Inflammatory macrophage treated with lipopolysaccharide for 1 hour (primary cell): ENCODE data around the gene LHB.
"Not testable (repeated sequence)": the region's sequence is repeated elsewhere in the genome, so short reads cannot be mapped to it uniquely, and the experiment has no call there.

ENCODE experiments used
- DNase-seq, 2 donors: peaks; one replicate each; pipeline ENCODE4 v3.0.0-alpha.2; 2020 to 2022

LHB gene

GRCh38 chr19:49038111-49038510, 21.2 kb upstream of the LHB start:
- not testable (repeated sequence) for DNase-seq

GRCh38 chr19:49036815-49037214, 19.9 kb upstream of the LHB start, which contains the start of gene CGB1:
TSS of gene CGB1 (minus strand) at chr19:49036895. CDS start at chr19:49036711, 184 bp downstream.
- peak in 1 of 2 donors; percentile 48 for DNase-seq

DNA sequence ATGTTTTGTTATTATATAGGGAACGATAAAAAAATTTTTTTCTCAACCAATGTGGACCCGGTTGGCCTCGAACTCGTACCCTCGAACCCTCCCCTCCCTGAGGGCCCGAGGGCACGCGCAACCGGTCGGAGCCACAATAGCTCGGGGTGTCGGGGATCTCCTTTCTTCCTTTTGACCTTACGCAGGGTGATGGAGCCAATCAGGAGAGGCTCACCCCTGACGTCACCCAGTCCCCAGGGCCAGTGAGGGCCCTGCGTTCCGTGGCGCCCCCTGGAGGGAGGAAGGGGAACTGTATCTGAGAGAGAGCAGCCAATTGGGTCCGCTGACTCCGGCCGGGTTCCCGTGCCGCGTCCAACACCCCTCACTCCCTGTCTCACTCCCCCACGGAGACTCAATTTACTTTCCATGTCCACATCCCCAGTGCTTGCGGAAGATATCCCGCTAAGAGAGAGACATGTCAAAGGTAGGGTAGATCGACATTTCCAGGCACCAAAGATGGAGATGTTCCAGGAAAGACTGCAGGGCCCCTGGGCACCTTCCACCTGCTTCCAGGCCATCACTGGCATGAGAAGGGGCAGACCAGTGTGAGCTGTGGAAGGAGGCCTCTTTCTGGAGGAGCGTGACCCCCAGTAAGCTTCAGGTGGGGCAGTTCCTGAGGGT, 14.9 kb upstream of the LHB start, which contains the start of gene CGB2:
TSS of gene CGB2 (plus strand) at position 249 of the 660 bp plus-strand sequence. CDS start at position 455, 206 bp downstream.
- peak; percentile 17 to 30 for DNase-seq

- not testable (repeated sequence) for DNase-seq
These were observed 13.4 kb upstream of the LHB start for GRCh38 chr19:49030323-49030722.

DNA sequence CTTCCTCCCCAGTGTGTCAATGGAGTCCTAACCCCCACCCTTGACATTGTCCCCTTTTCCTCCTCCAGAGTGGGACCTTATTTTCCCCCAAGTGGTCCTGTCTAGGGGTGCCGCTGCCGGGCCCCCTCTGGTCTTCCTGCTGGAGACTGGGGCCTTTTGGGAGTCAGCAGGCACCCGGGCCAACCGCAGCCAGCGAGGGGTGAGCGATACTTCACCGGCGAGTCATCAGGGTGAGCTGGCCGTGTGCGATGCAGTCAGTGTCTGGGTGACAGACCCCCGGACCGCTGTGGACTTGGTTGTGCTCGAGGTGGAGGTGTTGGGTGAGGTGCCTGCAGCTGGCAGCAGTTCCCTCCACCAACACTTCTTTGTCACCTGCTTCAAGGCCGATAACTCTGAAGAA, 12.9 kb upstream of the LHB start:
- not testable (repeated sequence) for DNase-seq

GRCh38 chr19:49028686-49029085, 11.8 kb upstream of the LHB start:
- not testable (repeated sequence) for DNase-seq

- DNase-seq, result not testable (repeated sequence)
These were observed 8.7 kb upstream of the LHB start for GRCh38 chr19:49025599-49025998.

DNA sequence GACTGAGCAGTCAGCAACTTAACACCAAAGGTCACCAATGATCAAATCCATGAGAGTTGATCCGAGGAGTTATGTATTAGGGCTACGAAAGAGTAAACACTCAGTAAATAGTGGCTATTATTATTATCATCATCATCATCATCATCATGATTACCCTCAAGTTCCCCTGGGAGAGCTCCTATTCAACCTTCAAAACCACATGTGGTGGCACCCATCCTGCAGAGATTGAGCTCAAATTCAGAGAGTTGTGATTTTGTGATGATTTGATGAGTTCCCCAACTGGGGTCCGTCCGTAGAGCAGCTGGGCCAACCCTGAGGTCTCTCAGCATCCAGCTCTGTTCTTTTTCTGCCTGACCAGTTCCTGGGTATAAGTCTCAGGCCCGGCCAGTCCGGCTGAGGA, 8.2 kb upstream of the LHB start:
- not testable (repeated sequence) for DNase-seq

DNA sequence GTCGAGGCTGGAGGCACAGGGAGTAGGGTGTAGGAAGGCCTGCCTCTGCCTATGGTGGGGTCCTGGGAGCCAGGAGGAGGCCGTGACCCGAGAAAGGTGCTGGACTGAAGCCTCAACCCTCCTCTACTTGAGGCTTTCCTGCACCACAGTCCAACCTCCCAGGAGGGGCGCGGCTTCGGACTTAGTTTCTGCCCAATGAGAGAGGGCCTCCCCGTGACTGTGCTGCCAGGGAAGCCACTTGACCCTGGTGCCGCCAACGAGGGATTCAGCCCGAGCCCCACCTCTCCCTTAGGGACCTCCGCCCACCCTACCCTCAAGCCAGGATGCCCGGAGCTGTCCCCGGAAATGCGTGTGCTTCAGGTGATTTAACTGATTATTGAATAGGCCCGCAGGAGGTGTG, 7.3 kb upstream of the LHB start, which contains the start of gene CGB3:
TSS of gene CGB3 (minus strand) at position 101 of the 400 bp plus-strand sequence. CDS start 362 bp downstream, outside the sequence.
- DNase-seq, result not testable (repeated sequence)

DNA sequence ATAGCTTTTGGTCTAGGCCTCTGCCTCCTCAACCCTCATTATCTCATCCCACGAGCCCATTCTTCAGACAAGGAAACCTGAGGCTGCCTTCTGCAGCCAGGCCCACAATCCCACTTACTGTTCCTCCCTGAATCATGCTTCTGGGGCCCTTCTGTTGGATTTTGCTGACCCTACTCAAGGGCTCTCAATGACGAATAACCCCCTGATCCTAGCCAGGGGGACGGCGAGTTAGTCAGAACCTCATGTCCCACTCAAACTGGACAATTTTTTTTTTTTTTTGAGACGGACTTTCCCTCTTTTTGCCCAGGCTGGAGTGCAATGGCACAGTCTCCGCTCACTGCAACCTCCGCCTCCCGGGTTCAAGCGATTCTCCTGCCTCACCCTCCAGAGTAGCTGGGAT, 5.2 kb upstream of the LHB start:
- DNase-seq, result peak in 1 of 2 donors; percentile 3

DNA sequence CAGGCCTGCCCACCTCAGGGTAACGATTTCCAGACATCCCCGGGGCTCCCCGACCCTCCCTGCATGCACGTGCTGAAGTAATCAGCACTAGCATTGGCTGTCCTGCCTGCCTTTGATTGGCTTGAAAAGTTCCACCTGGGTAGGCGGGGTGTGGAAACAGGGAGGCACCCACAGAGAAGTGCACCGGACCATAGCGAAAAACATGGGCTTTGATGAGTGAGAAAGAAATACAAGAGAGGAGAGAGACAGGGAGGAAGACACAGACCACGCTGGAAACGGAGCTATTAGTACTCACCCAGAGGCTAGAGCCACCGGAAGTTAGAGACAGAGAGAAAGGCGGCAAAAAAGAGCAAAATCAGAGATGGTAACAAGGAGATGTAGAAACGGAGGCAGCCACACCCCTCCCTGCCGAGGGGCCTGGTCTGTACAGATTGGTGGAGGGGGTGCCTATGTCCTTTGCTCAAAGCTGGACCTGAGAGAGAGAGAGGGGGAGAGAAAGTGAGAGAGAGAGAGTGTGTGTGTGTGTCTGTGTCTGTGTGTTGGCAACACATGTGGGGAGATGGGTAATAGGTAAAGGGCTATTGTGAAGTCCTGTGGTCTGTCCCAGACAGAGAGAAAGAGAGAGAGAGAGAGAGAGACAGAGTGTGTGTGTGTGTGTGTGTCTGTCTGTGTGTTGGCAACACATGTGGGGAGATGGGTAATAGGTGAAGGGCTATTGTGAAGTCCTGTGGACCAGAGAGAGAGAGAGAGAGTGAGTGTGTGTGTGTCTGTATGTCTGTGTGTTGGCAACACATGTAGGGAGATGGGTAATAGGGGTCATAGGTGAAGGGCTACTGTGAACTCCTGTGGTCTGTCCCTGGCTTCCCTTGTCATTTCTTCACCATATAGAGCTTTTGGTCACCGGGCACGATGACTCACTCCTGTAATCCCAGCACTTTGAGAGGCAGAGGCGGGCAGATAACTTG, 4.3 kb upstream of the LHB start:
- peak; percentile 23 to 57 for DNase-seq

DNA sequence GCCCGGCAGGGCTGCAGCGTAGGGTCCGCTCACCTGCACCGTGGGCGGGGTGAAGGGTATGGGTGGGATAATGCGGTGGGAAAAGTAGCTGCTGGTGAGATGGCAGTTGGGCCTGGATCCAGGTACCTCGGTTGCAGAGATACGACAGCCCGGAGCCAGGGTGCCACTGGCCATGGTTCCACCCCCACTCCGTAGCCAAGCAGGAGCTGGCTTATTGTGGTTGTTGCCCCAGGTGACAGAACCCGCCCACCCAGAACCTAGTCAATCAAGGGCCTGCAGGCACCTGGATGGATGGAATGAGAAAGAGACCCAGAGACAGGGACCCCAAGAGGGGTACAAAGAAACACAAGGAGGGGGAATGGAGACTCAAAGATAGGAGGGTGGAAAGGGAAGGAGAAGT, 3.5 kb upstream of the LHB start:
- no peak for DNase-seq

- DNase-seq, result peak in 1 of 2 donors; percentile 47
These were observed 2.5 kb upstream of the LHB start for GRCh38 chr19:49019242-49019932.

DNA sequence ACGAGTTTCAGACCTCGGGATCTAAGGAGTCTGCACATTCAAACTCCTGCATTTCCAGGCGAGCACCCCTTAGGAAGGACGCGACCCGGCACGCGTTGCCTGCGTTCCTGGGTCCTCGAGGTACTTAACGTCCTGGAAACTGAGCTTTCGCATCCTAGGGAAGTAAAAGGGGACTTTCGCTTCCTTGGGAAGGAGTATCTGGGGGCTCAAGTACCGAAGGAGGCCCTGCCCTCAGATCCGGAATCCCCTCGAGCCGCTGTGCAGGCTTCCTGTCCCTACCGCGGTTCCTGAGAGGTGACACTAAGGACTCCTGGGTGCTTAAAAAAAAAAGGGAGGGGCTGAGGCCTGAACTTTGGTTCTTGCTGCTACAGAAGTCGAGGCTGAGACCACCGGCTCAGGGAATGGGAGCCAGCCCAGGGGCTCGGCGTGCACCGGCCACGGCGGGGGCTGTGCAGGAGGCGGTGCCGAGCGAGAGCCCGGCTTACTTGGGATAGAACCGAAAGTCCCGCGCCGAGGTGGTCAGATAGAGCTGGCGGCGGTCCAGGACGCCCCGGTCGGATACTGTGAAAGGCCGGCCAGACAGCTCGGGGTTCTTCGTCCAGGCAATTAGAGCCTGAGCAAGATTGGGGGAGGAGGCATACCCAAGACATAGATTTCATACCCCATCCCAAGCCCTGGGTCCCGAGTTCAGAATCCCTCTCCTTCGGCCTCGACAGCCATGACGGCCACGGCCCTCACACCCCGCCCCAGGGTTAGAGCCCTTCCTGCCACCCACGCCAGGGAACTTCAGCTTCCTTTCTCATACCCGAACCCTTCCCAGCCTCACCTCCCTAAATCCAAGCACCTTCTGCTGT, 1.7 kb upstream of the LHB start:
- DNase-seq, result peak in 1 of 2 donors; percentile 3

- peak; percentile 18 to 45 for DNase-seq
These were observed 918 bp upstream of the LHB start for GRCh38 chr19:49017666-49018351.

- DNase-seq, result no peak
These were observed 638 bp downstream of the LHB start for GRCh38 chr19:49016067-49016839.

DNA sequence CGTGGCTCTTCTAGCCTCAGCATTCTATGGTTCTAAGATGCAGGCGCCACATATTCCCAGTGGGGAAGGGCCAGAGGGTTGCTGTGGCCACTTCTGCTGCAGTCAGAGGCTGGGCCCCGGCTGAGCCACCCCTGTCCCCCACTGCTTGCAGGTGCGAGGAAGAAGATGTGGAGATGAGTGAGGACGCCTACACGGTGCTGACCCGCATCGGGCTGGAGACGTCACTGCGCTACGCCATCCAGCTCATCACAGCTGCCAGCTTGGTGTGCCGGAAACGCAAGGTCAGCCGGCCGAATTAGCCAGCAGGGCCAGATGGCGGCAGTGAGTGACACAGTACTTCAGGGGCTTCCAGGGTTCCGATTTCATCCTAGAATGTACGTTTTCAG, 2.0 kb downstream of the LHB start:
- no peak for DNase-seq

DNA sequence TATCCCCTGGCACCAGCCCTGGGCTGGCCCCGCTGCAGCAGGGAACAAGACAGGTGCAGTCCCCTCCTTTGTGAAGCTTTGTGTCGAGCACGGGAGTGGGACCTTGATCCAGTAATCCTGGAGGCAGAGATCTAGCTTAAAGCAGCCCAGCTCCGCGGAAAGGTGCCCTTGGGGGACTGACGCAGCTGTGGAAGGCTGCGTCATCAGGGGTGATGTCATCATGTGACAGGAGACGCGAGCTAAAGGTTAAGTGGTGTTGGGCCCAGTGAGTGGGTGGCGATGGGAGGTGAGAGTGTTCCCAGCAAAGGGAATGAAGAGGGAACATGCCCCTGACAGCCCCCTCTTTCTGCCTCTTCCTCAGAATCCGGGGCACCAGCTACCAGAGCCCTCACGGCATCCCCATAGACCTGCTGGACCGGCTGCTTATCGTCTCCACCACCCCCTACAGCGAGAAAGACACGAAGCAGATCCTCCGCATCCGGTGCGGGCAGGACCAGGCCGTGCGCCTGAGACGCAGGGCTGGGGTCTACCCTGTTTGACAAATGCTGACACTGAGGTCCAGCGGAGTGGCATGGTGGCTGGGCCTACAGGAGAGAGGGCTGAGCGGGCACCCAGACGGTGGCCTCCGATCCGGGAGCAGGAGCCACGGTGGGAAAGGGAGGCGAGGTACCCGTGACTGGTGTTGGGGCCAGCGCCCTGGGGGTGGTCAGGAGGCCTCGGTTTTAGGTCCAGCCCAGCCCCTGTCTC, 2.6 kb downstream of the LHB start:
- DNase-seq, result no peak

DNA sequence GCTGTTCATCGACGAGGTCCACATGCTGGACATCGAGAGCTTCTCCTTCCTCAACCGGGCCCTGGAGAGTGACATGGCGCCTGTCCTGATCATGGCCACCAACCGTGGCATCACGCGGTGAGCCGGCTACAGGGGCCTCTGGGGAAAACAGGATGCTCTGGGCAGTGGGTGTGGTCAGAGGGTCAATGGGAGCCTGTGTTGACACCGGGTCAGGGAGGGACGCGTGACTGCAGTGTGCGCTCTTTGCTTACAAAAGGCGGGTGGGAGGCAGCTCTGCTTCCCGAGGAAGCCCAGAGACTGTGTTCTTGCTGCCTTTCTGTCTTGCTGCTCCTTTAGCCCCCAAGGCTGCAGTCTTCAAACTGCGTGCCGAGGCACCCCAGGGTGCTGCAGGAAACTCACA, 5.7 kb downstream of the LHB start:
- no peak for DNase-seq

GRCh38 chr19:49010453-49010852, 6.4 kb downstream of the LHB start:
- DNase-seq, result no peak
